ENCODE data around the gene PAXIP1. TPM values are rescaled to one million over a fixed set of nuclear protein-coding genes. Genes with fewer than 3 reads are reported as not detected.

PAXIP1 gene
- total and polyA plus RNA-seq, 10 of the 15 experiments (the other 5 are each of a cell fraction or from before 2014, with no cell fraction given) = 7.3 to 27.2 (median 18.1) TPM

DNA sequence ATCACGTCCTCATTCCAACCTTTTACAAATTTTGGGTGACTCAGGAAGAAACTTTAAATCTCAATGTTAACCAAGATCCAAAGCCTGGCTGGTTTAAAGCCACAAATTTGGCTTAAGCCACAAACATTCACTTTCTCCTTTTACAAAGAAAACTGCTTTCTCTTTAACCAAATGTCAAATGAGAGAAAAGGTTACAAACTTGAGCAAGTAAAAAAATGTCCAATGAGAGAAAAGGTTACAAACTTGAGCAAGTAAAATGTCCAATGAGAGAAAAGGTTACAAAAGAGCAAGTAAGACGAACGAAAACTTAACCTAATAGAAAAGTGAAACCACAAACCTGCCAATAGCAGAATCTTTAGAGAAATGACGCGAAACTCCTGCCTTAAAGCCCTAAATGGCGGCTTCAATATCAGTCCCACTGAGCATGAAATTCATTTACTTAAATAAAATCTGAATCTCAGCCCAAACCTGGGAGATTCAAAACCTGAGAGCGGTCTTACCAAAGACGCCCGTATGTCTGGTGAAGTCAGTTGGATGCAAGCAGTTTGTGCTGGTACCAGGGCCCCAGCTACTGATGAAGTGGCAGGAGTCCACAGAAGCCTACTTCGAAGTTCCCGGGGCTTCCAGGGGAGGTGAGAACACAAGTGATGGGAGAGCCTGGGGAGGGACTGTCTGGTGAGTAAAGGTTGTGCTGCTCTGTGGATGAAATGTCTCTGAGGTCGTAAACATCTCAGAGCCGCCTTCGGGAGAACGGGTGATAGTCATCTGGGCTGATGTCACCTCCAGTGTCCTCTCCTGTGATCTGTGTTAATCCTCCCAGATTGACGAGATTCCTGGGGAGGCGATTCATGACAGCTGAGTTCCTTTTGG, 74.6 kb downstream of the PAXIP1 start (continued):
- TF ChIP-seq, protein P1, sequence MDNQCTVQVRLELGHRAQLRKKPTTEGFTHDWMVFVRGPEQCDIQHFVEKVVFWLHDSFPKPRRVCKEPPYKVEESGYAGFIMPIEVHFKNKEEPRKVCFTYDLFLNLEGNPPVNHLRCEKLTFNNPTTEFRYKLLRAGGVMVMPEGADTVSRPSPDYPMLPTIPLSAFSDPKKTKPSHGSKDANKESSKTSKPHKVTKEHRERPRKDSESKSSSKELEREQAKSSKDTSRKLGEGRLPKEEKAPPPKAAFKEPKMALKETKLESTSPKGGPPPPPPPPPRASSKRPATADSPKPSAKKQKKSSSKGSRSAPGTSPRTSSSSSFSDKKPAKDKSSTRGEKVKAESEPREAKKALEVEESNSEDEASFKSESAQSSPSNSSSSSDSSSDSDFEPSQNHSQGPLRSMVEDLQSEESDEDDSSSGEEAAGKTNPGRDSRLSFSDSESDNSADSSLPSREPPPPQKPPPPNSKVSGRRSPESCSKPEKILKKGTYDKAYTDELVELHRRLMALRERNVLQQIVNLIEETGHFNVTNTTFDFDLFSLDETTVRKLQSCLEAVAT (IDR thresholded peaks at IDR 0.05) = peak; percentile 65
- TF ChIP-seq NBN (IDR thresholded peaks at IDR 0.05) (peak; percentile 39; the same call in 1 of the 2 replicates), RB1 (IDR thresholded peaks at IDR 0.05; ENCODE audit: borderline replicate concordance) (0 out of 2 replicates have a peak, but pooled peaks have one; percentile 60), PAX8 (IDR thresholded peaks at IDR 0.05) (no peak), YY1 (IDR thresholded peaks at IDR 0.05; ENCODE audit: low read depth, low read length) (peak; percentile 89), SREBF2 (IDR thresholded peaks at IDR 0.05; ENCODE audit: low read length) (peak; percentile 85), RELA (IDR thresholded peaks at IDR 0.05; ENCODE audit: borderline replicate concordance, partially characterized antibody) (no peak), HCFC1 (IDR thresholded peaks at IDR 0.05; ENCODE audit: low read length) (no peak), TBL1XR1 (IDR thresholded peaks at IDR 0.05; ENCODE audit: low read depth, low read length) (0 out of 2 replicates have a peak, but pooled peaks have one; percentile 32), POU2F2 (IDR thresholded peaks at IDR 0.05; ENCODE audit: borderline replicate concordance, low read depth, low read length) (peak; percentile 26; the same call in 1 of the 3 replicates), ZNF24 (IDR thresholded peaks at IDR 0.05) (no peak), ATF7 (IDR thresholded peaks at IDR 0.05; ENCODE audit: low read depth) (peak; percentile 52; the same call in 1 of the 2 replicates), TCF12 (IDR thresholded peaks at IDR 0.05; ENCODE audit: low read depth, low read length) (no peak), EZH2 (IDR thresholded peaks at IDR 0.05; ENCODE audit: borderline replicate concordance, control insufficient read depth, low read depth, low read length) (no peak), TCF7 (IDR thresholded peaks at IDR 0.05; ENCODE audit: borderline replicate concordance) (no peak)
- TF ChIP-seq, protein P2, sequence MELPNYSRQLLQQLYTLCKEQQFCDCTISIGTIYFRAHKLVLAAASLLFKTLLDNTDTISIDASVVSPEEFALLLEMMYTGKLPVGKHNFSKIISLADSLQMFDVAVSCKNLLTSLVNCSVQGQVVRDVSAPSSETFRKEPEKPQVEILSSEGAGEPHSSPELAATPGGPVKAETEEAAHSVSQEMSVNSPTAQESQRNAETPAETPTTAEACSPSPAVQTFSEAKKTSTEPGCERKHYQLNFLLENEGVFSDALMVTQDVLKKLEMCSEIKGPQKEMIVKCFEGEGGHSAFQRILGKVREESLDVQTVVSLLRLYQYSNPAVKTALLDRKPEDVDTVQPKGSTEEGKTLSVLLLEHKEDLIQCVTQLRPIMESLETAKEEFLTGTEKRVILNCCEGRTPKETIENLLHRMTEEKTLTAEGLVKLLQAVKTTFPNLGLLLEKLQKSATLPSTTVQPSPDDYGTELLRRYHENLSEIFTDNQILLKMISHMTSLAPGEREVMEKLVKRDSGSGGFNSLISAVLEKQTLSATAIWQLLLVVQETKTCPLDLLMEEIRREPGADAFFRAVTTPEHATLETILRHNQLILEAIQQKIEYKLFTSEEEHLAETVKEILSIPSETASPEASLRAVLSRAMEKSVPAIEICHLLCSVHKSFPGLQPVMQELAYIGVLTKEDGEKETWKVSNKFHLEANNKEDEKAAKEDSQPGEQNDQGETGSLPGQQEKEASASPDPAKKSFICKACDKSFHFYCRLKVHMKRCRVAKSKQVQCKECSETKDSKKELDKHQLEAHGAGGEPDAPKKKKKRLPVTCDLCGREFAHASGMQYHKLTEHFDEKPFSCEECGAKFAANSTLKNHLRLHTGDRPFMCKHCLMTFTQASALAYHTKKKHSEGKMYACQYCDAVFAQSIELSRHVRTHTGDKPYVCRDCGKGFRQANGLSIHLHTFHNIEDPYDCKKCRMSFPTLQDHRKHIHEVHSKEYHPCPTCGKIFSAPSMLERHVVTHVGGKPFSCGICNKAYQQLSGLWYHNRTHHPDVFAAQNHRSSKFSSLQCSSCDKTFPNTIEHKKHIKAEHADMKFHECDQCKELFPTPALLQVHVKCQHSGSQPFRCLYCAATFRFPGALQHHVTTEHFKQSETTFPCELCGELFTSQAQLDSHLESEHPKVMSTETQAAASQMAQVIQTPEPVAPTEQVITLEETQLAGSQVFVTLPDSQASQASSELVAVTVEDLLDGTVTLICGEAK (IDR thresholded peaks at IDR 0.05; ENCODE audit: borderline replicate concordance) = peak; percentile 64; the same call in 1 of the 2 replicates
- TF ChIP-seq, protein P3, sequence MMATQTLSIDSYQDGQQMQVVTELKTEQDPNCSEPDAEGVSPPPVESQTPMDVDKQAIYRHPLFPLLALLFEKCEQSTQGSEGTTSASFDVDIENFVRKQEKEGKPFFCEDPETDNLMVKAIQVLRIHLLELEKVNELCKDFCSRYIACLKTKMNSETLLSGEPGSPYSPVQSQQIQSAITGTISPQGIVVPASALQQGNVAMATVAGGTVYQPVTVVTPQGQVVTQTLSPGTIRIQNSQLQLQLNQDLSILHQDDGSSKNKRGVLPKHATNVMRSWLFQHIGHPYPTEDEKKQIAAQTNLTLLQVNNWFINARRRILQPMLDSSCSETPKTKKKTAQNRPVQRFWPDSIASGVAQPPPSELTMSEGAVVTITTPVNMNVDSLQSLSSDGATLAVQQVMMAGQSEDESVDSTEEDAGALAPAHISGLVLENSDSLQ (IDR thresholded peaks at IDR 0.05) = peak; percentile 46; the same call in 1 of the 2 replicates
- TF ChIP-seq, protein P4, sequence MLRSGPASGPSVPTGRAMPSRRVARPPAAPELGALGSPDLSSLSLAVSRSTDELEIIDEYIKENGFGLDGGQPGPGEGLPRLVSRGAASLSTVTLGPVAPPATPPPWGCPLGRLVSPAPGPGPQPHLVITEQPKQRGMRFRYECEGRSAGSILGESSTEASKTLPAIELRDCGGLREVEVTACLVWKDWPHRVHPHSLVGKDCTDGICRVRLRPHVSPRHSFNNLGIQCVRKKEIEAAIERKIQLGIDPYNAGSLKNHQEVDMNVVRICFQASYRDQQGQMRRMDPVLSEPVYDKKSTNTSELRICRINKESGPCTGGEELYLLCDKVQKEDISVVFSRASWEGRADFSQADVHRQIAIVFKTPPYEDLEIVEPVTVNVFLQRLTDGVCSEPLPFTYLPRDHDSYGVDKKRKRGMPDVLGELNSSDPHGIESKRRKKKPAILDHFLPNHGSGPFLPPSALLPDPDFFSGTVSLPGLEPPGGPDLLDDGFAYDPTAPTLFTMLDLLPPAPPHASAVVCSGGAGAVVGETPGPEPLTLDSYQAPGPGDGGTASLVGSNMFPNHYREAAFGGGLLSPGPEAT (IDR thresholded peaks at IDR 0.05; ENCODE audit: low read depth) = peak; percentile 89
- TF ChIP-seq, protein P5, sequence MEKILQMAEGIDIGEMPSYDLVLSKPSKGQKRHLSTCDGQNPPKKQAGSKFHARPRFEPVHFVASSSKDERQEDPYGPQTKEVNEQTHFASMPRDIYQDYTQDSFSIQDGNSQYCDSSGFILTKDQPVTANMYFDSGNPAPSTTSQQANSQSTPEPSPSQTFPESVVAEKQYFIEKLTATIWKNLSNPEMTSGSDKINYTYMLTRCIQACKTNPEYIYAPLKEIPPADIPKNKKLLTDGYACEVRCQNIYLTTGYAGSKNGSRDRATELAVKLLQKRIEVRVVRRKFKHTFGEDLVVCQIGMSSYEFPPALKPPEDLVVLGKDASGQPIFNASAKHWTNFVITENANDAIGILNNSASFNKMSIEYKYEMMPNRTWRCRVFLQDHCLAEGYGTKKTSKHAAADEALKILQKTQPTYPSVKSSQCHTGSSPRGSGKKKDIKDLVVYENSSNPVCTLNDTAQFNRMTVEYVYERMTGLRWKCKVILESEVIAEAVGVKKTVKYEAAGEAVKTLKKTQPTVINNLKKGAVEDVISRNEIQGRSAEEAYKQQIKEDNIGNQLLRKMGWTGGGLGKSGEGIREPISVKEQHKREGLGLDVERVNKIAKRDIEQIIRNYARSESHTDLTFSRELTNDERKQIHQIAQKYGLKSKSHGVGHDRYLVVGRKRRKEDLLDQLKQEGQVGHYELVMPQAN (conservative IDR thresholded peaks at IDR 0.05) = peak; percentile 64

Measured in GM12878 (cell line).